Measurements from ENCODE around the gene RGS3.

- TF ChIP-seq, protein P1, sequence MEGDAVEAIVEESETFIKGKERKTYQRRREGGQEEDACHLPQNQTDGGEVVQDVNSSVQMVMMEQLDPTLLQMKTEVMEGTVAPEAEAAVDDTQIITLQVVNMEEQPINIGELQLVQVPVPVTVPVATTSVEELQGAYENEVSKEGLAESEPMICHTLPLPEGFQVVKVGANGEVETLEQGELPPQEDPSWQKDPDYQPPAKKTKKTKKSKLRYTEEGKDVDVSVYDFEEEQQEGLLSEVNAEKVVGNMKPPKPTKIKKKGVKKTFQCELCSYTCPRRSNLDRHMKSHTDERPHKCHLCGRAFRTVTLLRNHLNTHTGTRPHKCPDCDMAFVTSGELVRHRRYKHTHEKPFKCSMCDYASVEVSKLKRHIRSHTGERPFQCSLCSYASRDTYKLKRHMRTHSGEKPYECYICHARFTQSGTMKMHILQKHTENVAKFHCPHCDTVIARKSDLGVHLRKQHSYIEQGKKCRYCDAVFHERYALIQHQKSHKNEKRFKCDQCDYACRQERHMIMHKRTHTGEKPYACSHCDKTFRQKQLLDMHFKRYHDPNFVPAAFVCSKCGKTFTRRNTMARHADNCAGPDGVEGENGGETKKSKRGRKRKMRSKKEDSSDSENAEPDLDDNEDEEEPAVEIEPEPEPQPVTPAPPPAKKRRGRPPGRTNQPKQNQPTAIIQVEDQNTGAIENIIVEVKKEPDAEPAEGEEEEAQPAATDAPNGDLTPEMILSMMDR (IDR thresholded peaks at IDR 0.05): no peak
- no peak for TF ChIP-seq POLR2A (IDR thresholded peaks at IDR 0.05)
Observed at GRCh38 chr9:113584428-113585084, 121.0 kb downstream of the RGS3 start.
